Measurements from ENCODE around the gene NIPAL3.

GRCh38 chr1:24491577-24492360 lies 76.2 kb downstream of the NIPAL3 start:
- TF ChIP-seq CTCF (IDR thresholded peaks at IDR 0.05) = no peak
- TF ChIP-seq POLR2A (IDR thresholded peaks at IDR 0.05) = no peak
